ENCODE measurements around the gene KLHL29.

GRCh38 chr2:23453836-23454460 is 69.0 kb downstream of the KLHL29 start:
- TF ChIP-seq CTCF (conservative IDR thresholded peaks at IDR 0.05) (no peak), EZH2 (IDR thresholded peaks at IDR 0.05; ENCODE audit: low read depth) (no peak)
